ENCODE measurements around the gene SYAP1.

Gene SYAP1

GRCh38 chrX:16785247-16786138 lies 66.1 kb downstream of the SYAP1 start:
- Mint-ChIP-seq H3K4me3 (peak overlapping the region; percentile 99), H3K4me1 (peaks cover 13% of the 10 kb centered on the region), H3K27ac (peak overlapping the region; percentile 92), H3K36me3 (no peaks in the 10 kb centered on the region), H3K27me3 (no peaks in the 10 kb centered on the region), H3K9me3 (no peaks in the 10 kb centered on the region)

DNA sequence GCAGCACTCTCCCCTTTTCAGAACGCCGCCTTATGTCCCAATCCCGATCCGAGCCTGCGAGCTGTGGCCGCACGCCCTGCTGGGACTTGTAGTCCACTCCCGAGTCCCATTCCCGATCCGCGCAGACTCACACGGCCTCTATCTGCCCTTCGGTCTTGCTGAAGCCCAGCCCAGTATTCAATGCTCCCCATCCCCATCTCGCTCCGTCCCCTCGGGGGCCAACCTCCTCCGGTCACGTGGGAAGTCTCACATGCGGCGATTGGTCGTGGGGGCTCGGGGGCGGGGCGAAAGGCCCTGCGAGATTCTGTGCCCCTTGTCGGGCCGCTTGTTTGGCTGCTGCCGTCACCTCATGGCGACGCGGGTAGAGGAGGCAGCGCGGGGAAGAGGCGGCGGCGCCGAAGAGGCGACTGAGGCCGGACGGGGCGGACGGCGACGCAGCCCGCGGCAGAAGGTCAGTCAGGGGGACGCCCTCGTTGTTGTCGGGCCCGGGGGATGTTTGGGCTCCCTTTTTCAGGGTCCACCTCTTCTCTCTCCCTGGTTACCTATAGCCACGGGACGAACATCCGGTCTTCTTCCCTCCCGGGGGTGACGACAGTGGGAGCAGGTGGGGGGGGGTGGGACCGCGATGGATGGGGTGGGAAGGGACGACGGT lies 66.9 kb downstream of the SYAP1 start, which contains the start of gene TXLNG:
Gene TXLNG (plus strand): TSS at position 328 of the 652 bp plus-strand sequence. CDS start 22 bp downstream, at position 350.
- Mint-ChIP-seq H3K4me1 (peaks cover 13% of the 10 kb centered on the region), H3K4me3 (peak within 1 kb of the TSS; percentile 99), H3K9me3 (no peaks in the 10 kb centered on the region), H3K27ac (peak within 1 kb of the TSS; percentile 92), H3K27me3 (no peaks in the 10 kb centered on the region), H3K36me3 (no peaks in the 10 kb centered on the region)

DNA sequence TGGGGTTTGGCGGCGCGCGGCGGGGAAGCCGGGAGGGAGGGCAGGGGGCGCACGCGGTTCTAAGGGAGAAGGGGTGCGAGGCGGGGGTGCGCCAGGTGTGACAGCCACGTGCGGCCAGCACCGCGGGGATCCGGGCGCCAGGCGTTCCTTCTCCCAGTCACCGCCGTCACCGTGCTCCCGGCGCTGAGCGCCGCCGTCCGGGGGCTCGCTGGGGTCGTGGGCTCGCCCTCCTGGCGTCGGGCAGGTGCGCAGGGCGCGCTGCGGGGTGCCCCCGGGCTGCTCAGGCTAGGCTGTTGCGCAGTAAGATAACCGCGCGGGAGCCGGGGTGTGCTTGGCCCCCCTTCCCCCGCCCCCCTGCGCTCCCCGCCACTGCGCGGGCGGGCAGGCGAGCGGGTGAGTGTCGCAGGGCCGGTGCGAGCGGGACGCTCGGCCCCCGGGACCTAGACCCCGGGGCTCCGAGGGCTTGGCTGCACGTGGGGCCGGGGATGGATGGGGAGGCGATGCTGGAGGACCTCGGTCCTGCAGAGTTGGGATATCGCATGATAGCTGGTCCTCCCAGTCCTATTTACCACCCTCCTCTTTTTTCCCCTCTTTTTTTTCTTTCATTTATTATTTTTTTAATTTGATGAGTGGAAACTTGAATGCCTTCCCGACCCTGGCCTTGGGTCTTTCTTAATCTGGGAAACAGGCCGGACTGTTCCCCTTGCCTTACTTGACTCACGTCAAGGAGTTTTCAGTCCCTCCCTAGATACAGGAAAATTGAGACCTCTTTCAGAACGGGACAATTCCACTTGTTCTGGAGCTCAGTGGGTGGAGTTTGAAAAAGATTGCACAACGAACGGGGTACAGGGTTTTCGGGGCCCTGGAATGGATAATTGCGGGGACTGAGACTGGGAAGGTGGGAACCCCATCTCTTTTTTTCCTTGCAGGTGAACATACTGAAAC lies 67.7 kb downstream of the SYAP1 start:
- H3K27ac Mint-ChIP-seq: no peak overlapping the region
- peak overlapping the region; percentile 99 for H3K4me3 Mint-ChIP-seq
- H3K27me3 Mint-ChIP-seq: no peaks in the 10 kb centered on the region
- H3K9me3 Mint-ChIP-seq: no peaks in the 10 kb centered on the region
- H3K36me3 Mint-ChIP-seq: no peaks in the 10 kb centered on the region
- peaks cover 13% of the 10 kb centered on the region for H3K4me1 Mint-ChIP-seq

DNA sequence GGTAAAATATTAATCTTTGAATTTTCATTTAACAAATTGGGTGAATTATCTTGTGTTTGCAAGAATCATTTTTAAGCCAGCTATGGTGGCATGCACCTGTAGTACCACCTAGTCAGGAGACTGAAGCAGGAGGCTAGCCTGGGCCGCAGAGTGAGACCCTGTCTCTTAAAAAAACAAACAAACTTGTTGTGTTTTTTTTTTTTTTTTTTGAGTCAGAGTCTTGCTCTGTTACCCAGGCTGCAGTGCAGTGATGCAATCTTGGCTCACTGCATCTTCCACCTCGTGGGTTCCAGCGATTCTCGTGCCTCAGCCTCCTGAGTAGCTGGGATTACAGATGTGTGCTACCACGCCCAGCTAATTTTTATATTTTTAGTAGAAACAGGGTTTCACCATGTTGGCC lies 69.1 kb downstream of the SYAP1 start:
- no peaks in the 10 kb centered on the region for H3K27me3 Mint-ChIP-seq
- peaks cover 13% of the 10 kb centered on the region for H3K4me1 Mint-ChIP-seq
- peak overlapping the region; percentile 82 for H3K4me3 Mint-ChIP-seq
- H3K27ac Mint-ChIP-seq: no peak overlapping the region
- H3K36me3 Mint-ChIP-seq: no peaks in the 10 kb centered on the region
- no peaks in the 10 kb centered on the region for H3K9me3 Mint-ChIP-seq

GRCh38 chrX:16796298-16796697 lies 76.9 kb downstream of the SYAP1 start:
- H3K4me1 Mint-ChIP-seq: no peaks in the 10 kb centered on the region
- H3K9me3 Mint-ChIP-seq: no peaks in the 10 kb centered on the region
- no peaks in the 10 kb centered on the region for H3K36me3 Mint-ChIP-seq
- no peak overlapping the region for H3K27ac Mint-ChIP-seq
- no peak overlapping the region for H3K4me3 Mint-ChIP-seq
- no peaks in the 10 kb centered on the region for H3K27me3 Mint-ChIP-seq

DNA sequence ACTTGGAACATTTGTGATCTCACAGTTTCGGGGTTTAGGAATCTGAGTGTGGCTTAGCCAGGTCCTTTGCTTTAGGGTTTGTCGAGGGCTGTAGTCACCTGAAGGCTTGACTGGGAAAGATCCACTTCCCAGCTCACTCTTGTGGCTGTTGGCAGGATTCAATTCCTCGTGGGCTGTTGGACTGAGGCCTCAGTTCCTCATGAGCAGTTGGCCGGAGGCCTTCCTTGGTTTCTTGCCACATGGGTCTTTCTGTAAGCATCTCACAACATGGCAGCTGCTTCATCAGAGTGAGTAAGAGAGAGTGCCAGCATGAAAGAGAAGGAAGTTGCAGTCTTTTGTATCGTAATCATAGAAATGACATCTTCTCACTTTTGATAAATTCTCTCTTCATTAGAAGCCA lies 77.9 kb downstream of the SYAP1 start:
- Mint-ChIP-seq H3K27ac (no peak overlapping the region), H3K4me3 (no peak overlapping the region), H3K9me3 (no peaks in the 10 kb centered on the region), H3K27me3 (no peaks in the 10 kb centered on the region), H3K4me1 (peaks cover under 1% of the 10 kb centered on the region), H3K36me3 (no peaks in the 10 kb centered on the region)

GRCh38 chrX:16797841-16798240 lies 78.4 kb downstream of the SYAP1 start:
- no peaks in the 10 kb centered on the region for H3K36me3 Mint-ChIP-seq
- no peaks in the 10 kb centered on the region for H3K27me3 Mint-ChIP-seq
- H3K27ac Mint-ChIP-seq: no peak overlapping the region
- peaks cover 3% of the 10 kb centered on the region for H3K4me1 Mint-ChIP-seq
- no peaks in the 10 kb centered on the region for H3K9me3 Mint-ChIP-seq
- H3K4me3 Mint-ChIP-seq: no peak overlapping the region

DNA sequence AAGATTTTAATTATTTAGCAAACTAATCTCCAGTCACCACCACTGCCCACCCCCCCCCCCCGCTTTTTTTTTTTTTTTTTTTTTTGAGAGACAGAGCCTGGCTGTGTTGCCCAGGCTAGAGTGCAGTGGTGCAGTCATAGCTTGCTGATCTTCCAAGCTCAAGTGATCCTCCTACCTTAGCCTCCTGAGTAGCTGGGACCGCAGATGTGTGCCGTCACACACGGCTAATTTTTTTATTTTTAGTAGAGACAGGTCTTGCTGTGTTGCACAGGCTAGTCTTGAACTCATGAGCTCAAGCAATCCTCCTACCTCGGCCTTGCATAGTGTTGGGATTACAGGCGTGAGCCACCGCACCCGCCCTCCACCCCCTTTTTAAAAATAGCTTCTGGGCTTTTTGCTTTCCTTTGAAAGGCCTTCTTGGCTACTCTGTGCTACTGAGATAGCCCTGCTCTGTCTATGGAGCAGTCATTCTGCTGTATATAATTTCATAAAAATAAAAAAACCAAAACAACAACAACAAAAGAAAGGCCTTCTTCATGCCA lies 85.6 kb downstream of the SYAP1 start:
- Mint-ChIP-seq H3K9me3 (no peaks in the 10 kb centered on the region), H3K27ac (no peak overlapping the region), H3K27me3 (no peaks in the 10 kb centered on the region), H3K4me1 (peaks cover 30% of the 10 kb centered on the region), H3K4me3 (no peak overlapping the region), H3K36me3 (no peaks in the 10 kb centered on the region)

DNA sequence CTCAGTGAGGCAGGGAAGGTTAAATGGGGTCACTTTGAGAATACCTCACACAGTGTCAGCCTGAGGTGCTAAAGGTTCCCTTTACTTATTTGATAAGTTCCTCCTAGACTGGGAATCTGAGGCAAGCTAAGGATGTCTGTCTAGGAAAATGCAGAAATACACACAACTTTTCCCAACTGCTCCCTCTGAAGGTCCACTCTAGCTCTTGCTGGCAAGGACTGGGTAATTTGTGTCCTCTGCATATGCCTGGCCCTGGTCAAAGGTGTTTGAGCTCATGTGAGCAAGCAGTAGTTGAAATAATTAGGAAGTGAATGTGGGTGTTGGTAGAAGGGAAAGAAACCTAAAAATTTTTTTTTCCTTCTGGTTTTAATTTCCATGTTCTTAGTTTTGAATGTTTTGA lies 88.1 kb downstream of the SYAP1 start:
- Mint-ChIP-seq H3K9me3 (no peaks in the 10 kb centered on the region), H3K36me3 (no peaks in the 10 kb centered on the region), H3K27ac (no peak overlapping the region), H3K4me1 (peaks cover 31% of the 10 kb centered on the region), H3K27me3 (no peaks in the 10 kb centered on the region), H3K4me3 (no peak overlapping the region)

DNA sequence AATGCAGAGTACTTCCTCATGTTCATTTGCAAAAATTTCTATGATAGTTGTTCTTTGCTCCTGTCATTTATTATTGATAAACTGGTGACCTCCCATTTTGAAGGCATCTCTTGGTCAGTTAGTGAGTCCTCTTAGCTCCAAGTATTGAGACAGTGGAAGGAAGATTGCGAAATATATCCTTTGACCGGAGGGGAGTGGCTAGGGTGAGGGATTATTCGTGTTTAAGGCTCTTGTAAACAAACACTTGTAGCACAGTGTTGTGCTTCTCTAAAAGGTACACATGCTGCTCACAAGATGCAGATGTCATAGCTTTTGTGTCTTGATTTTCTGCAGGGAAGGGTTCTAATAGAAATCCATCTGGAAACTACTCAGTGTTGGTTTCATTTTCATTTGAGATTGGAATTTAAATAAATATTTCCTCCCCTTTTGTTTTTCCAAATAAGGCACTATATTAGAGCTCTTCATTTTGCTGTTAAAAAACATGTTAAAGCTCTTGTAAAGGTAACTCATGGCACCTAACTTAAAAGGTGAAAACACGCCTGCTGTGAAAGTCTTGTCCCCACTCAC lies 88.6 kb downstream of the SYAP1 start:
- H3K36me3 Mint-ChIP-seq: no peaks in the 10 kb centered on the region
- H3K9me3 Mint-ChIP-seq: no peaks in the 10 kb centered on the region
- peaks cover 31% of the 10 kb centered on the region for H3K4me1 Mint-ChIP-seq
- no peak overlapping the region for H3K27ac Mint-ChIP-seq
- no peak overlapping the region for H3K4me3 Mint-ChIP-seq
- H3K27me3 Mint-ChIP-seq: no peaks in the 10 kb centered on the region

DNA sequence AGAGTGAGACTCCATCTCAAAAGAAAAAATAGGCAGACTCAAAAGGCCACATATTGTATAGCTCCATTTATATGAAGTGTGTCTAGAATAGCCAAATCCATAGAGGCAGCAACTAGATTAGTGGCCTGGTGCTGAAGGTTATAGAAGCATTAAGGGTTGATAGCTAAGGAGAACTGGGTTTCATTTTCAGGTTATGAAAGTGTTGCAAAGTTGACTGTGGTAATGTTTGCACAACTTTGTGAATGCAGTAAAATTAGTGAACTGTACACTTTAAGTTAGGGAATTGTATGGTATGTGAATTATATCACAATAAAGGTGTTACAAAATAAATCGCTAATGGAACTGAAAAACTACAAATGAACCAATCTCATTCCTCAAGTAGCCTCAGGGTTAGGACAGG lies 95.2 kb downstream of the SYAP1 start:
- no peak overlapping the region for H3K4me3 Mint-ChIP-seq
- H3K27ac Mint-ChIP-seq: no peak overlapping the region
- peaks cover 15% of the 10 kb centered on the region for H3K4me1 Mint-ChIP-seq
- H3K27me3 Mint-ChIP-seq: no peaks in the 10 kb centered on the region
- peaks cover 2% of the 10 kb centered on the region for H3K36me3 Mint-ChIP-seq
- H3K9me3 Mint-ChIP-seq: no peaks in the 10 kb centered on the region

Data from activated naive CD4-positive, alpha-beta T cell treated with anti-CD3 and anti-CD28 coated beads, Interleukin-2, amount 50 U/mL, for 24 hours (primary cell).